KBM-7 (cell line): ENCODE measurements around the gene MAML3.
"Not testable (repeated sequence)": the region's sequence is repeated elsewhere in the genome, so short reads cannot be mapped to it uniquely, and the experiment has no call there.

Experiments used
- DNase-seq: peaks from one replicate; pipeline ENCODE4 v3.0.0-alpha.2; 2015
- in situ Hi-C: fragments of 300-500 bp; cut with MboI; formaldehyde crosslinking; loops from 2 replicates; pipeline ENCODE4 v1.14.3; 2020; ENCODE audit warnings: low sequenced_read_pairs, low pct_unique_long_range_greater_than_20kb, mixed read lengths

Gene MAML3

GRCh38 chr4:139957986-139958738 lies 195.8 kb downstream of the MAML3 start:
- in situ Hi-C loops = no loop called here
- no peak for DNase-seq

GRCh38 chr4:139957065-139957464 lies 196.9 kb downstream of the MAML3 start:
- in situ Hi-C loops = no loop called here
- DNase-seq = no peak

DNA sequence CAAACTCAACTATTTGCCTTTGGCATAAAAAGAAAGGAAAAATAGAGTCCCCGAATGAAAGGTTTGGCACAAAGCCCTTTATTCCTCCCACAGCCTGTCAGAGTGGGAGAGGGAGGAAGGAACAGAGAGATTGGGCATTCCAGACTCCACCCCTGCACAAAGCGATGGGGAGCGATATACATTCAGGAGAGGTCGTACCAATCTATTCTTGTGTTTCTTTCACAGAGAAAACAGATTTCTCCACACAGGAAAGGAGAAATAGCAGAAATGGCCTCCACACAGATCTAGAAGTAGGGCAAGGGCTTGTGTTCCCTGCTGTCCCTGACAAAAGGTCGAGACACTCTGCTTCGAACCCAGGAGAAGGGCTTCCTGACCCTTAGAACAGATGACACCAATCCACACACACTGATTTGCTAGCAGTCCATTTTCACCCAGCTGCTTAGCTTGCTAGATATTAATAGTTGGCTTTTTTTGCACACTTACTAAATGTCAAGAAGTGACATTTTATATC lies 197.4 kb downstream of the MAML3 start:
- no peak for DNase-seq
- in situ Hi-C loops = no loop called here

GRCh38 chr4:139955600-139955999 lies 198.4 kb downstream of the MAML3 start:
- DNase-seq = no peak
- in situ Hi-C loops = no loop called here

GRCh38 chr4:139954512-139954911 lies 199.5 kb downstream of the MAML3 start:
- in situ Hi-C loops = no loop called here
- DNase-seq = no peak

- DNase-seq = peak; percentile 37
- in situ Hi-C loops = no loop called here
Observed at GRCh38 chr4:139951021-139951420, 203.0 kb downstream of the MAML3 start.

DNA sequence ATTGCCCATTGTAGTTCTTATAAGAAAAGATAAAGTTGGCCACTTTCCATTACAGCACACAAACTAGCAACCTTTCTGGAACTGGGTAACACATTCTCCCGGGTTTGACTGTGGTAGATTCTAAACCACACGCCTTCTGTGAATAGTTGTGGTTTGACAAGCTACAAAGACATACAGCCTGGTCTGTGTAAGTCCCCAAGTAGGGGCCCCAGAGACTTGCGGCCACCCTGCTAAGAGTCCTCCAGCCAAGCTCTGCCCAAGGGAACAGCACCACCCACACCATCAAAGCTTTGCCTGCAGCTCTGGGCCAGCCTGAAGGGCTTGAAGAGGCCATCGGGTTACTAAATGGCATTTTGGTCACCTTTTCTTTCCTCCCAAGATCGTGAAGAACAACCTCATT lies 203.4 kb downstream of the MAML3 start:
- in situ Hi-C loops = no loop called here
- DNase-seq = peak; percentile 64

DNA sequence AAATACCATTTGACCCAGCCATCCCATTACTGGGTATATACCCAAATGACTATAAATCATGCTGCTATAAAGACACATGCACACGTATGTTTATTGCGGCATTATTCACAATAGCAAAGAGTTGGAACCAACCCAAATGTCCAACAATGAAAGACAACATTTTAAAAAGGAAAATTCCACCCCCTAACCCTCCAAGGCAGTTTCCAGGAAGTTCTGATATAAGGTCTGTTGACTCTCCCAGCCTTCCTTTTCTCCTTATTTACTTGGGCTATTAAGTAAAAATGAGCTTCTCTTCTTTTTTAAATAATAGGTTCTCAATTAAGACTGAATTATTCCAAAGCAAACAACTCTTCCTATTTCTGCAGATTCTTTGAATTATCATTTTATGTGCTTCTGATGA lies 209.1 kb downstream of the MAML3 start:
- DNase-seq, in situ Hi-C loops: not testable (repeated sequence)

DNA sequence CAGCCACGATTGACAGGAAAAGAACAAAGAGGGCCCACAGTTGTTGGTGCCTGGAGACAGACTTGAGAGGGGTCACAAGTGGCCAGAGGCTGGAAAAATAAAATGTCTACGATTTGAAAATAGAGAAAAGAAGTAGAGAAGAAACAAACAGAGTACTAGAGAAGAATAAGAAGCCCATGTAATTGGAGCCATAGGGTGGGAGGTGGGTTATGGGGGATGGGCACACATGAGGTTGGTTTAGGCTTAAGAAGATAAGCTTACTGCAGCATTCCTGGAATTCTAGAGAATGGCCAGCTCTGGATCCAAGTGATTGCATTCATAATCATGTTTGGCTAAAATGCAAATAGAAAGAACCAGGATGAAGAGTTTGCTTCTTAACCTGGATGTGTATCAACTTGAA lies 210.7 kb downstream of the MAML3 start:
- no peak for DNase-seq
- in situ Hi-C loops = no loop called here

DNA sequence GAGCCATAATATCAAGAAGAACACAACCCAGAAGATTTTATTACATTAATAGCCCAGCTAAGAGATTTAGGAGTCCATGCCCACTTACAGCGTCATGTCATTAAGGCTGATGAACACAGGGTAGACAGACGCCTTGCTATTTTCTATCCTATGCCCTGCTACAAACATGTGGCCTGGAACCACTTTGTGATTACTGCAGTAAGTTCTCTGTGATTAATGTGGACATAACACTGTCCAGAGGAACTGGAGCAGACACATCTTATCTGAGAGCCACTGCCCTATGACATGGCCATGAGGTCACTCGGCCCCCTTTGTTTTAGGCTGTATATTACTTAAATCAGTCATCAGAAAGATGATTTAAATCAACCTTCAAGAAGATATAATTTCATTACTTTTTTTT lies 211.7 kb downstream of the MAML3 start:
- DNase-seq = no peak
- in situ Hi-C loops = no loop called here

- DNase-seq = no peak
- in situ Hi-C loops = no loop called here
Observed at GRCh38 chr4:139940600-139940999, 213.4 kb downstream of the MAML3 start.

GRCh38 chr4:139938414-139938813 lies 215.6 kb downstream of the MAML3 start:
- in situ Hi-C loops = no loop called here
- no peak for DNase-seq

- in situ Hi-C loops = no loop called here
- DNase-seq = no peak
Observed at GRCh38 chr4:139935911-139936310, 218.1 kb downstream of the MAML3 start.

DNA sequence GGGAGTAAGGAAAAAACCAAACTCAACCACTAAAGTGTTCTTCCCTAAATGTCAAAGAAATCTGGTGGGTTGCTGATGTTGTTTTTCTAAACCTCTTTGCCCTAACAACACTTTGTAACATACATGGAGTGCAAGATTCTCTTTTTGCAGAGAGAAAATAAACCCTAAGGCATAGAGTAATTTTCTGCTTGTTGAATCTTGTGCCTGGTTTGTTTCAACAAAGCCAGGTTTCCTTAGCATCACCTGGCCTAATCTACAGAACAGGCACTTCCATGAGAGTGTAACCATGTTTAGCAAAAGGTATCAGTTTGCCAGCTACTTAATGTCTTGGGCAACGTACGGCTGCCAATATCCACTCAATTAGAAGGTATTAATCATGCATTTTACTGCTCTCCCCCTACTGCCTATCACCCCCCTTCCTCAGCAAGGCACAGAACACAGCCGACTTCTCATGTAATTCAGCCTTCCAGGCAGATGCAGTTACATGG lies 219.2 kb downstream of the MAML3 start:
- no peak for DNase-seq
- in situ Hi-C loops = no loop called here

DNA sequence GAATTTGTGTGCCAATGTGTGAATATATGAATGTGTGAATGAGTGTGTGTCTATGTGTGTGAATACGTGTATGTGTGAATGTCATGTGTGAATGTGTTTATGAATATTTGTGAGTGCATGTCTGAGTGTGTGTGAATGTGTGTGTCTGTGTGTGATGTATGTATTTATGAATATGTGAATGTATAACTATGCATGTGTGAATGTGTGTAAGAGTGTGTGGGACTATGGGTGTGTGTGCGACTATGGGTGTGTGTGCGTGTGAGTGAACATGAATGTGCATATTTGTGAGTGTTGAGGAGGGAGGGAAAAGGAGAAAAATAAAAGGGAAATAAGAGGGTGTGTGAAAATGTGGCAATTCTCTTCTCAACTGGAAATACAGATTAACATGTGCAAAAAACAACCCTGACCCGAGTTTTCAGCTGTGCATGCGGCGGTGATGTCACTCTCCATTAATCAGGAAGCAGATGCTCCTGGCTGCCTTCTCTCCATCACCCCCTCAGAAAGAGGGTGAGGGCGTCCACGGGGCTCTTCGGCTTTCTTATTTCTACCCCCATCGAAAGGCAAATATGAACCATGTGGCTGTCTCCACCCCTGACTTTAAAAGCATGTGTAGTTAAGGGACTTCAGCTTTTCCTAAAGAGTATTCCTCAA lies 219.8 kb downstream of the MAML3 start:
- no peak for DNase-seq
- in situ Hi-C loops = no loop called here

GRCh38 chr4:139933541-139933940 lies 220.4 kb downstream of the MAML3 start:
- no peak for DNase-seq
- in situ Hi-C loops = no loop called here

DNA sequence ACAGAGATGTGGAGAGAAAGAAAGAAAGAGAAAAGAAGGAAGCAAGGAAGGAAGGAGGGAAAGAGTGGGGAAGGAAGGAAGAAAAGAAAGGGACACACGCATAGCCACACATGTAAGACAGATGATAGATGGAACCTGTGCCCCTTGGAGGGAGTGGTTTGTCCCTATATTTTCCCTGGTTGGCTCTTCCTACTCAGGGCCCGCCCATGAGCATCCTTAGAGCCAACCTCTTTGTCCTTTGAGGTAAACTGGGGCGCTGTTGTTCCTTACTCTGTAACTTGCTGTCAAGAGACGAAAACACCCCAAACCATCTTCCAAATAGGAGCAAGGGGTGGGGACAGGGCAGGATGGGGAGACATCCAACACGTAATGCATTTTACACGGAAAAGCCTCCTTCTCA lies 220.9 kb downstream of the MAML3 start:
- DNase-seq = no peak
- in situ Hi-C loops = no loop called here

DNA sequence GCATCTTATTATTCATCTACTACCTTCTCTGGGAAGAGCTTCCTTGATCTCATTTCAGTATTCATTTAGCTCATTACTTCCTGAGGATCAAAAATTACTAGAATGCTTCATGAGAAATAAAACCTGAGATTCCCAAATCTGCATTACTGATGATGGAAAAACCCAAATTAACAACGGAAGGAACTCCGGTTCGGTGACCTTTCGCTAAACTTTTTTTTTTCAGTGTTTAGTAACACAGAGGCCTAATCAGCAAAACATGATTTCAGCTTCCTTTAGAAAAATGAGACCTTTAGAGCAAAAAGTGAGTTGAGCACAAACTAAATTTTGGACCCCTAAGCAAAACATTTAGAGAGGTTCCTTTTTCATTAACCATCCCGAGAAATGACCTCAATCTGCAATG lies 229.2 kb downstream of the MAML3 start:
- DNase-seq = no peak
- in situ Hi-C loops = no loop called here

DNA sequence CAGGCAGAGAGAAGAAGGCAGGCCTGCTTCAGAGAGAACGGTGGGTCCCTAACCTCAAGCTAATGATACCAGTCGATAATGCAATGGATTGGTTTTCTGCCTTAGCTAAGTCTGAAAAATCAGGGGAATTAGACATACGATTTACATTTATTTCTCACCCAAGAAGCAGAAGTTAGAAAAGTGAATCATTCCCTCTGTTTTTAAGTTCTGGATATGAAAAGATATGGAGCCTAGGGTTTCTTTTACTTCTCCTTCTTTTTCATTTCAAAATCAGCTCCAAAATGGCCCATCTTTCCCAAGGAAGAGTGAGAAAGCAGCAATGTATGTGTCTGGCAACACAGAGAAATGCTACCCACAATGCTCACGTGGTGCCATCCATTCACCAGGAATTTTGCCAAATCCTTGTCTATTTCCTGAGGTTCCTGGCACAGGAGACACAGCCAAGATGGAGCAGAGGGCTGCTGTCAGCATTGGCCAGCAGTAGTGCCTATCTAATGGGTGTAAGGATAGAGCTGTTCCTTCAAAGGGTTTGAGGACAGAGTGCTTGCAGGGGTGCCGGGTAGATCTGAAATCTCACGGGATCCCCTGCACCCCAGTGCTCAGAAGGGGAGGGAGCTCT lies 231.5 kb downstream of the MAML3 start:
- DNase-seq = no peak
- in situ Hi-C loops = no loop called here
